Lower lobe of right lung (tissue), 2 donors: ENCODE measurements around the gene POMT2. TPM values are rescaled to one million over a fixed set of nuclear protein-coding genes. Genes with fewer than 3 reads are reported as not detected.

Experiments used
- ATAC-seq, 2 donors: fragments of 200-7000 bp; cut with Tn5 transposase; one replicate each; pipeline ENCODE4 v1.9.1; 2020 to 2022; ENCODE audit warnings: mild to moderate bottlenecking in 2 of 2, moderate library complexity in 2 of 2
- DNase-seq: peaks from one replicate; pipeline ENCODE4 v3.0.0-alpha.2; 2020
- H3K27ac ChIP-seq: fragments of 200-600 bp; one replicate; pipeline ENCODE4 v1.8.0; 2022
- H3K27me3 ChIP-seq: fragments of 200-600 bp; one replicate; pipeline ENCODE4 v1.8.0; 2022; ENCODE audit warnings: low read depth
- H3K36me3 ChIP-seq: fragments of 200-600 bp; one replicate; pipeline ENCODE4 v1.8.0; 2022; ENCODE audit warnings: mild to moderate bottlenecking
- H3K4me1 ChIP-seq: fragments of 200-600 bp; one replicate; pipeline ENCODE4 v1.8.0; 2022
- H3K4me3 ChIP-seq: fragments of 200-600 bp; one replicate; pipeline ENCODE4 v1.8.0; 2022; ENCODE audit warnings: mild to moderate bottlenecking
- H3K9me3 ChIP-seq: fragments of 200-600 bp; one replicate; pipeline ENCODE4 v1.8.0; 2022
- intact Hi-C: fragments of 100-400 bp; cut with DNase I; formaldehyde crosslinking; loops from one replicate; pipeline ENCODE4 v1.11.0; 2022
- total RNA-seq: library from RNA; stranded (reverse); fragmentation: NEBNext Ultra II Directional; extraction: Animal tissue kit (Norgen Biotek cat#: 25700); gene quantifications from one replicate; pipeline ENCODE4 v1.2.1, GENCODE V29; 2021
- TF ChIP-seq, protein P1 (sequence below): fragments of 200-600 bp; IDR thresholded peaks from one replicate; pipeline ENCODE4 v1.8.0; 2022; ENCODE audit warnings: antibody characterized with exemption, mild to moderate bottlenecking
- donor health status: DM: no; HTN: yes; CAD: no; lungs with severe emphysema.

POMT2 gene
- total RNA-seq, 1 donor from 2014 or later = 23.5 TPM

DNA sequence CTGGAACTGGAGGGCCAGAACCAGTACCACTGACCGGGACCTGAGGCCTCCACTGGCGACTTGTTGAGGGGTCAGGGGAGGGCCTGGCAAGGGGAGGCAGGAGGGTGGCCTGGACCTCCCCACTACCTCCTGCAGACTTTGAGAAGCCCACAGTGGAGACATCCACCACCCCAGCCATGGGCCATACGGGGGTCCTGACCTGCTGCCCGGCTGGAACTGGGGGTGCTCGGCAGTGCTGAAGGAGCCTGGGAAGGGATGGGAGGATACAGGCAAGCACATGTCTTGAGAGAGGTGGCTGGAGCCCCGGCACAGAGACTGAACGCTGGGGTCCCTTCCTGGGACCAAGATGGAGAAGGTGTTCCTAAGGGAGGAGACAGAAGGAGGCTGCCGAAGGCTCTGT, 64.0 kb downstream of the POMT2 start:
- Histone ChIP-seq H3K36me3 (no peaks in the 10 kb centered on the region), H3K4me3 (no peak overlapping the region), H3K4me1 (no peaks in the 10 kb centered on the region), H3K27me3 (peaks cover 20% of the 10 kb centered on the region), H3K27ac (no peak overlapping the region), H3K9me3 (no peaks in the 10 kb centered on the region)
- peak; percentile 24 for DNase-seq
- intact Hi-C loops = no loop called here
- no peak for ATAC-seq
- TF ChIP-seq, protein P1, sequence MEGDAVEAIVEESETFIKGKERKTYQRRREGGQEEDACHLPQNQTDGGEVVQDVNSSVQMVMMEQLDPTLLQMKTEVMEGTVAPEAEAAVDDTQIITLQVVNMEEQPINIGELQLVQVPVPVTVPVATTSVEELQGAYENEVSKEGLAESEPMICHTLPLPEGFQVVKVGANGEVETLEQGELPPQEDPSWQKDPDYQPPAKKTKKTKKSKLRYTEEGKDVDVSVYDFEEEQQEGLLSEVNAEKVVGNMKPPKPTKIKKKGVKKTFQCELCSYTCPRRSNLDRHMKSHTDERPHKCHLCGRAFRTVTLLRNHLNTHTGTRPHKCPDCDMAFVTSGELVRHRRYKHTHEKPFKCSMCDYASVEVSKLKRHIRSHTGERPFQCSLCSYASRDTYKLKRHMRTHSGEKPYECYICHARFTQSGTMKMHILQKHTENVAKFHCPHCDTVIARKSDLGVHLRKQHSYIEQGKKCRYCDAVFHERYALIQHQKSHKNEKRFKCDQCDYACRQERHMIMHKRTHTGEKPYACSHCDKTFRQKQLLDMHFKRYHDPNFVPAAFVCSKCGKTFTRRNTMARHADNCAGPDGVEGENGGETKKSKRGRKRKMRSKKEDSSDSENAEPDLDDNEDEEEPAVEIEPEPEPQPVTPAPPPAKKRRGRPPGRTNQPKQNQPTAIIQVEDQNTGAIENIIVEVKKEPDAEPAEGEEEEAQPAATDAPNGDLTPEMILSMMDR = no peak

DNA sequence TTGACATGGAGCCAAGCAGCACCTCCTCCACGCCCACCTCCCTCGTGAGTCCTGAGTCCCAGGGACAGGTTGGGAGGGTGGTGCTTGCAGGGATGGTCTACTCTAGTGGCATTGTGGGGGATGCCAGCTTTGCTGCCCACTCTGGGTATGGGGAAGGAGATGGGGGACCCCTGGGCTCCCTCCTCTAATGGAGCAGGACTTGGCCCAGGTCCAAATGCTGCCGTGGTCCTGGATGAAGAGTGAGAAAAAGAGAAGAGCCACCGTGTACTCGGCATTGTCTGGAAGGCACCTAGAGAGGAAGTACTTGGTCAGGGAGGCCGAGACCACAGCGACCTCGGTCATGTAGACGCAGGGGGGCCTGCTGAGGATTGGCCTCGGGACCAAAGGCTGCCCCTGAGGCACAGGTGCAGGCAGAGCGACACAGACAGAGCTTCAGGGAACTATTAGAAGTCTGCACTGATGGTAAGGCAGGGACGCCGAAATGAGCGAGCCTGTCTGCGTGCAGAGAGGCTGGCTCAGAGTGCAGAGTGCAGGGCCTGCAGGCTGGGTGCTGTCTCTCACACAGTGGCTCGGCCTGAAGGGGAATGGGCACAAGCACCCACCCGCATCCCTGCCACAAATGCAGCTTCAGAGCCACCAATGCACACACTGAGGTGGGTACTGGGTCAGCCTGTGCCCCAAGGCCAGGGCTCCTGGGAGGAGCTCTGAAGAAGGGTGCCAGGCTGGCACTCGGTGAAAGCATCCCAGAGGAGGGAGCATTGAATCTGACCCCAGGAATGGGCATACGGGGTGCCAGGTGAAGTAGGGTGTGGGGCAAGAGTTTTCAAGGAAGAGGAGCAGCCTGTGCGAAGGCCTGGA, 67.1 kb downstream of the POMT2 start:
- ATAC-seq (no peak), DNase-seq (peak; percentile 40)
- no peak overlapping the region for H3K27ac ChIP-seq
- no peaks in the 10 kb centered on the region for H3K36me3 ChIP-seq
- peaks cover 7% of the 10 kb centered on the region for H3K27me3 ChIP-seq
- no peaks in the 10 kb centered on the region for H3K4me1 ChIP-seq
- intact Hi-C loops = no loop called here
- no peaks in the 10 kb centered on the region for H3K9me3 ChIP-seq
- TF ChIP-seq, protein P1 = no peak
- H3K4me3 ChIP-seq = no peak overlapping the region

DNA sequence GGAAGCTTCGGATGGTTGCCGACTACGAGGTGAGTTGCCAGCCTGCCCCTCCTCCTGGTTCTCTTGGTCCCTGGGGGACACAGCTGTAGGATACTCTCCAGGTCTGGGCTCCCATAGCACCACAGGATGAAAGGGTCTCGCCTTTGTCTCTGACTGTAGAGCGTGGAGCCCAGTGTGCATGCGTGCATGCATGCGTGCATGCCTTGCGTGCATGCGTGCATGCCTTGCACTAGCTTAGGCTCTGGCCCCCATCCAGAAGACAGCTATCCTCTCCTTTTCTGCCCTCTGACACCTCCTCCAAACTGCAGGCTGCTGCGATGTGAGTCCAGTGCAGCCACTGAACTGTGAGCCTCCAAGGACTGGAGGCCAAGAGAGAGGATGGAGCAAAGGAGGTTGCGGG, 68.8 kb downstream of the POMT2 start:
- no peaks in the 10 kb centered on the region for H3K36me3 ChIP-seq
- DNase-seq (peak; percentile 13), ATAC-seq (no peak)
- H3K9me3 ChIP-seq = no peaks in the 10 kb centered on the region
- TF ChIP-seq, protein P1 = no peak
- peaks cover 7% of the 10 kb centered on the region for H3K27me3 ChIP-seq
- H3K4me3 ChIP-seq = no peak overlapping the region
- H3K27ac ChIP-seq = no peak overlapping the region
- intact Hi-C loops = no loop called here
- H3K4me1 ChIP-seq = no peaks in the 10 kb centered on the region

DNA sequence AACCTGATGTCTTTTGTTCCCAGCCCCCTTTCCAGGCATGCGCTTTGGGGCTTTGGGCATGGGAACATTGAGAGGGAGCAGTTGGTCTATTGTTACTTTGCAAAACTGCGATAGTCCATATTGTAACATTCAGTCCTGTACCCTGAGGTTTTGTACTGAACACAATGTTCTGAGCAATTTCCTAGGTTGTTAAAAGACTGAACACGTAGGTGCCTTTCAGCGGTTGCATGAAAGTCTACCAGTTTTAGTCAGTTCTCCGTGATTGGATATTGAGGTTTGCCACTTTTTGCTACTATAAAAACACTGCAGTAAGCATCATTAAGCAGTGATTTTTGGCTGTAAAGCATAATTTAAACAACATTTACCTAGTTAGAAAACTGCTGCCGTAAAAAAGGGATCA, 69.8 kb downstream of the POMT2 start:
- Histone ChIP-seq H3K9me3 (no peaks in the 10 kb centered on the region), H3K27ac (no peak overlapping the region), H3K4me1 (no peaks in the 10 kb centered on the region), H3K27me3 (peaks cover 7% of the 10 kb centered on the region), H3K36me3 (no peaks in the 10 kb centered on the region), H3K4me3 (no peak overlapping the region)
- intact Hi-C loops = no loop called here
- TF ChIP-seq, protein P1 = no peak
- DNase-seq (no peak), ATAC-seq (no peak)

DNA sequence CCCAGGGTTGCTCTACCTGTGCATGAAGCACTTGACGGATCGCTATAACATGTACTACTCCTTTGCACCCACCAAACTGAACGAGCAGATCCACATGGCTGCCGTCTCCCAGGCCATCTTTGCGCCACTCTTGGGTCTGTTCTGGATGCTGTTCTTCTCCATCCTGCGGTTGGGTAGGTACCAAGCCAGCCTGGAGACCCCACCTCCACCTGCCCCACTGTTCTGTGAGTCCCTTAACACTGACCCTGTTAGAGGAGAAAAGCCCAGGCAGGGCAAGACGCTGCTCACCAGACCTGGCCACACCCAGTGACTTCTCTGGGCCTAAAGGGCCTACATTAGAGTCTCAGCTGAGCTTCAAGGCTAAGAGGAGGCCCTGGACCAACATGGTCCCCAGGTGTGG, 71.4 kb downstream of the POMT2 start:
- Histone ChIP-seq H3K36me3 (no peaks in the 10 kb centered on the region), H3K4me1 (no peaks in the 10 kb centered on the region), H3K27me3 (peaks cover 7% of the 10 kb centered on the region), H3K27ac (no peak overlapping the region), H3K4me3 (no peak overlapping the region), H3K9me3 (no peaks in the 10 kb centered on the region)
- intact Hi-C loops = no loop called here
- DNase-seq (peak; percentile 27), ATAC-seq (no peak)
- TF ChIP-seq, protein P1 = no peak
